Measurements from ENCODE around the gene TMEM259. TPM values are rescaled to one million over a fixed set of nuclear protein-coding genes. Genes with fewer than 3 reads are reported as not detected.

TMEM259 gene
- total and polyA plus RNA-seq, 7 donors: 67.1 to 133 (median 88.8) TPM

GRCh38 chr19:1064661-1065605 lies 44.0 kb upstream of the TMEM259 start:
- no peak overlapping the region for H3K27ac ChIP-seq
- intact Hi-C loops (cut with DNase I): no loop called here

GRCh38 chr19:1063909-1064660 lies 43.2 kb upstream of the TMEM259 start:
- peaks cover 0 to 43% (median 18%) of the 10 kb centered on the region in 3 donors for H3K27me3 ChIP-seq (ENCODE audit: insufficient read depth in 3 of 3, low read length in 2 of 3)
- 60 to 86% (median 72%) methylated on average over 36 to 37 of the region's 37 CpGs for WGBS, 3 donors
- intact Hi-C loops (cut with DNase I): no loop called here
- H3K4me3 ChIP-seq: no peak overlapping the region
- H3K9me3 ChIP-seq: no peaks in the 10 kb centered on the region
- TF ChIP-seq, protein P1, sequence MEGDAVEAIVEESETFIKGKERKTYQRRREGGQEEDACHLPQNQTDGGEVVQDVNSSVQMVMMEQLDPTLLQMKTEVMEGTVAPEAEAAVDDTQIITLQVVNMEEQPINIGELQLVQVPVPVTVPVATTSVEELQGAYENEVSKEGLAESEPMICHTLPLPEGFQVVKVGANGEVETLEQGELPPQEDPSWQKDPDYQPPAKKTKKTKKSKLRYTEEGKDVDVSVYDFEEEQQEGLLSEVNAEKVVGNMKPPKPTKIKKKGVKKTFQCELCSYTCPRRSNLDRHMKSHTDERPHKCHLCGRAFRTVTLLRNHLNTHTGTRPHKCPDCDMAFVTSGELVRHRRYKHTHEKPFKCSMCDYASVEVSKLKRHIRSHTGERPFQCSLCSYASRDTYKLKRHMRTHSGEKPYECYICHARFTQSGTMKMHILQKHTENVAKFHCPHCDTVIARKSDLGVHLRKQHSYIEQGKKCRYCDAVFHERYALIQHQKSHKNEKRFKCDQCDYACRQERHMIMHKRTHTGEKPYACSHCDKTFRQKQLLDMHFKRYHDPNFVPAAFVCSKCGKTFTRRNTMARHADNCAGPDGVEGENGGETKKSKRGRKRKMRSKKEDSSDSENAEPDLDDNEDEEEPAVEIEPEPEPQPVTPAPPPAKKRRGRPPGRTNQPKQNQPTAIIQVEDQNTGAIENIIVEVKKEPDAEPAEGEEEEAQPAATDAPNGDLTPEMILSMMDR (IDR thresholded peaks at IDR 0.05): no peak
- H3K36me3 ChIP-seq (ENCODE audit: insufficient read depth in 1 of 2, low read depth in 1 of 2): peaks cover 0 to 4% of the 10 kb centered on the region in 2 donors
- DNase-seq (peak in 1 of 2 donors; percentile 13), ATAC-seq (no peak)
- H3K4me1 ChIP-seq: peaks cover 20% of the 10 kb centered on the region
- no peak overlapping the region for H3K27ac ChIP-seq

More at GRCh38 chr19:1064661-1065605, 44.0 kb upstream of the TMEM259 start:
- Histone ChIP-seq H3K4me1 (peaks cover 20% of the 10 kb centered on the region), H3K27me3 (ENCODE audit: insufficient read depth in 3 of 3, low read length in 2 of 3) (peaks cover 0 to 52% (median 27%) of the 10 kb centered on the region in 3 donors), H3K4me3 (no peak overlapping the region), H3K9me3 (no peaks in the 10 kb centered on the region), H3K36me3 (ENCODE audit: insufficient read depth in 1 of 2, low read depth in 1 of 2) (no peaks in the 10 kb centered on the region)
- peak; percentile 76 to 82 for DNase-seq
- TF ChIP-seq, protein P1 (IDR thresholded peaks at IDR 0.05): peak; percentile 78
- peak; percentile 72 to 87 (median 79) for ATAC-seq
- WGBS, 3 donors: 7 to 10% (median 9%) methylated on average over 53 to 60 of the region's 60 CpGs

- intact Hi-C loops (cut with DNase I): no loop called here
- DNase-seq (peak; percentile 23 to 70), ATAC-seq (no peak)
Observed at GRCh38 chr19:1063030-1063908, 42.3 kb upstream of the TMEM259 start.

More at GRCh38 chr19:1063030-1063908, 42.3 kb upstream of the TMEM259 start:
- Histone ChIP-seq H3K4me3 (no peak overlapping the region), H3K36me3 (ENCODE audit: insufficient read depth in 1 of 2, low read depth in 1 of 2) (peaks cover 0 to 12% of the 10 kb centered on the region in 2 donors), H3K9me3 (peaks cover 7% of the 10 kb centered on the region), H3K27ac (no peak overlapping the region), H3K4me1 (peaks cover 20% of the 10 kb centered on the region), H3K27me3 (ENCODE audit: insufficient read depth in 3 of 3, low read length in 2 of 3) (peaks cover 0 to 35% (median 15%) of the 10 kb centered on the region in 3 donors)
- 73 to 91% (median 79%) methylated on average over 36 to 37 of the region's 37 CpGs for WGBS, 3 donors
- TF ChIP-seq, protein P1 (IDR thresholded peaks at IDR 0.05): no peak
